Skeletal muscle tissue (tissue), 4 donors: ENCODE results near the gene ZNF573. TPM values are rescaled to one million over a fixed set of nuclear protein-coding genes. Genes with fewer than 3 reads are reported as not detected.
"Not testable (repeated sequence)": the region's sequence is repeated elsewhere in the genome, so short reads cannot be mapped to it uniquely, and the experiment has no call there.

Experiments
- H3K27ac ChIP-seq: one replicate; pipeline ENCODE4 v1.7.0; 2013; ENCODE audit warnings: mild to moderate bottlenecking, low read depth, low read length, inconsistent platforms
- H3K27me3 ChIP-seq, 3 donors: one replicate each; pipeline ENCODE4 v1.7.0; 2013; ENCODE audit warnings: low read length in 3 of 3; ENCODE audit not compliant: control insufficient read depth in 3 of 3, insufficient read depth in 3 of 3
- H3K36me3 ChIP-seq, 3 donors: one replicate each; pipeline ENCODE4 v1.7.0; 2013; ENCODE audit warnings: low read length in 3 of 3; ENCODE audit not compliant: control insufficient read depth in 3 of 3, insufficient read depth in 3 of 3
- H3K4me1 ChIP-seq, 3 donors: one replicate each; pipeline ENCODE4 v1.7.0; 2013; ENCODE audit warnings: low read length in 3 of 3, mild to moderate bottlenecking in 3 of 3; ENCODE audit not compliant: control insufficient read depth in 3 of 3, insufficient read depth in 3 of 3
- H3K4me3 ChIP-seq, 3 donors: one replicate each; pipeline ENCODE4 v1.7.0; 2013; ENCODE audit warnings: low read length in 3 of 3
- H3K9ac ChIP-seq, 3 donors: one replicate each; pipeline ENCODE4 v1.7.0; 2013; ENCODE audit warnings: low read length in 3 of 3, mild to moderate bottlenecking in 3 of 3, moderate library complexity in 2 of 3, low read depth in 1 of 3
- H3K9me3 ChIP-seq, 3 donors: one replicate each; pipeline ENCODE4 v1.7.0; 2013; ENCODE audit warnings: low read length in 3 of 3; ENCODE audit not compliant: control insufficient read depth in 3 of 3
- total RNA-seq: library from RNA; depleted of rRNA; stranded (reverse); fragments of >200 nt; gene quantifications from one replicate; pipeline ENCODE4 v1.2.3, GENCODE V29; 2014
- donor health status: Osteomylitis.

The ZNF573 gene
- total RNA-seq, 1 donor from 2014 or later = 14.1 TPM

GRCh38 chr19:37763488-37763887, 15.9 kb downstream of the ZNF573 start:
- Histone ChIP-seq H3K9ac (no peak overlapping the region), H3K9me3 (no peaks in the 10 kb centered on the region), H3K36me3 (peaks cover 11 to 42% (median 21%) of the 10 kb centered on the region in 3 donors), H3K27me3 (no peaks in the 10 kb centered on the region), H3K4me1 (no peaks in the 10 kb centered on the region), H3K4me3 (no peak overlapping the region), H3K27ac (no peak overlapping the region)

DNA sequence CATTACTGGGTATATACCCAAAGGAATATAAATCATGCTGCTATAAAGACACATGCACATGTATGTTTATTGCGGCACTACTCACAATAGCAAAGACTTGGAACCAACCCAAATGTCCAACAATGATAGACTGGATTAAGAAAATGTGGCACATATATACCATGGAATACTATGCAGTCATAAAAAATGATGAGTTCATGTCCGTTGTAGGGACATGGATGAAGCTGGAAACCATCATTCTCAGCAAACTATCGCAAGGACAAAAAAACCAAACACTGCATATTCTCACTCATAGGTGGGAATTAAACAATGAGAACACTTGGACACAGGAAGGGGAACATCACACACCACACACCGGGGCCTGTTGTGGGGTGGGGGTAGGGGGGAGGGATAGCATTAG, 21.7 kb downstream of the ZNF573 start:
- not testable (repeated sequence) for H3K27ac ChIP-seq, H3K27me3 ChIP-seq, H3K4me3 ChIP-seq, H3K4me1 ChIP-seq, H3K9ac ChIP-seq, H3K9me3 ChIP-seq
- H3K36me3 ChIP-seq = peaks cover 2 to 18% (median 8%) of the 10 kb centered on the region in 3 donors

GRCh38 chr19:37738371-37738770, 41.0 kb downstream of the ZNF573 start:
- Histone ChIP-seq H3K9me3 (peaks cover 8 to 33% (median 12%) of the 10 kb centered on the region in 3 donors), H3K36me3 (peaks cover 20 to 58% (median 28%) of the 10 kb centered on the region in 3 donors), H3K4me3 (peak overlapping the region in 1 of 3 donors; percentile 26), H3K4me1 (no peaks in the 10 kb centered on the region), H3K27ac (no peak overlapping the region), H3K9ac (no peak overlapping the region), H3K27me3 (no peaks in the 10 kb centered on the region)

- H3K9me3 ChIP-seq = no peaks in the 10 kb centered on the region
- no peaks in the 10 kb centered on the region for H3K4me1 ChIP-seq
- H3K27me3 ChIP-seq = no peaks in the 10 kb centered on the region
- H3K36me3 ChIP-seq = no peaks in the 10 kb centered on the region
- H3K27ac ChIP-seq = no peak overlapping the region
- H3K4me3 ChIP-seq = no peak overlapping the region
- H3K9ac ChIP-seq = no peak overlapping the region
Observed at GRCh38 chr19:37725181-37725580, 54.2 kb downstream of the ZNF573 start.

GRCh38 chr19:37719927-37720265, 59.5 kb downstream of the ZNF573 start:
- H3K27me3 ChIP-seq = no peaks in the 10 kb centered on the region
- H3K9ac ChIP-seq = peak overlapping the region; percentile 78 to 86 (median 86)
- peak overlapping the region; percentile 93 to 97 (median 97) for H3K4me3 ChIP-seq
- peaks cover 7 to 15% (median 13%) of the 10 kb centered on the region in 3 donors for H3K4me1 ChIP-seq
- H3K9me3 ChIP-seq = peaks cover 0 to 2% (median 0%) of the 10 kb centered on the region in 3 donors
- no peaks in the 10 kb centered on the region for H3K36me3 ChIP-seq
- H3K27ac ChIP-seq = no peak overlapping the region

DNA sequence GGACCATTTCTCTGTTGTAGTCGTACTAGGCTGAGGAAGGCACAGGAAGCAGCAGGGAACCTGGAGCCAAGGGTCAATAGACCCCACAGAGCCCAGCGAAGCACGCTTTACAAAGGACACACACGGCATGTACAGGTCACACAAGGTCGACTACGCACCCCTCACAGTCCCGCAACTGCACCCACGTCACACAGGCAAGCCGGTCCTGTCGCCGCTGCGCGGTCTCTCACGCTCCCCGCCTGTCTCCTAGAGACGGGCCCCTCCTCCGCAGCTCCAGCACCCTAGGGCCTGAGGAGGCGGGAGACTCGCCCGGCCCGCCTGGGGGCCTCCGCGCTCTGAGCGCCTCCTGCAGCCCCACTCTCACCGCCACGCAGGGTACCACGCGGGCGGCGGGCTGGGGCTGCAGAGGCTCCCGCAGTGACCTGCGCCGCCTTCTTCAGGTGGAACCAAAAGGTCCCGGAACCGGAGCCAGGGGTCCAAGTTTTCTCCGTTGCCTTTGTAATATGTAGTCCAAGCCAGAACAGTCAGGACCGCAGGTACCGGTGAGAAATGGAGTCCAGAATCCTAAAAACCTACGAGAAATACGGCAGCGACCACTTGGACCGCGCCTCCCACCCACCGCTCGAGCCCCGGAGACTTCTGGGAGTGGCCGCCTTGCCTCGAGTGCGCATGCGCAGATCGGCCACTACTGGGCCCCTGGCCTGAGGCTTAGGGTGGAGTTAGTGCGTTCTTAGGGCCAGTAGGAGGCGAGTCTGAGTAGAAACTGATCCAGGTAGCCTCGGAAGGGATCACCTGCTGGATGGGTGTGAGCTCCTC, 60.1 kb downstream of the ZNF573 start, which contains the start of gene ZNF607:
Gene ZNF607 (minus strand): TSS at position 651 of the 816 bp plus-strand sequence. CDS start 8,143 bp downstream, outside the sequence.
- Histone ChIP-seq H3K9ac (peak within 1 kb of the TSS; percentile 78 to 86 (median 86)), H3K27ac (no peak within 1 kb of the TSS), H3K27me3 (no peaks in the 10 kb centered on the region), H3K36me3 (peaks cover 0 to 3% (median 0%) of the 10 kb centered on the region in 3 donors), H3K4me3 (peak within 1 kb of the TSS; percentile 93 to 97 (median 97)), H3K9me3 (peaks cover 0 to 2% (median 0%) of the 10 kb centered on the region in 3 donors), H3K4me1 (peaks cover 7 to 15% (median 13%) of the 10 kb centered on the region in 3 donors)

DNA sequence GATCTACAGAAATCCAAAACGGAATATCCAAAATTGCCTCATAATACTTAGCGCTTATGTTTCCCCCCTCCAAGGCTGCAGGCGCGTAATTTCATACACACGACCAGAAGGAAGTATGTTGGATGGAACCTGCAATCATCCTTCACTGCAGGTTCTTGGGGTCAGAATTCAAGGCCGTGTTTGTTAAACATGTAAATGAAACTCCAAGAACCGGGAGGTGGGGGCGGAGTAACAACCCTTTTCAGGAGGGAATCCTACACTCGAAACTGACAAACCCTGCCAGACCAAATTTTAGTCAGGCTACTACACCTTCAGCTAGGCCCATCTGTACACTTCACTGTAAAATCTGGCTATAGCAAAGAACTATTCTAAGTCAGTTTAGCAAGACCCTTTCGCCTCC, 61.1 kb downstream of the ZNF573 start:
- Histone ChIP-seq H3K36me3 (peaks cover 0 to 3% (median 0%) of the 10 kb centered on the region in 3 donors), H3K4me3 (peak overlapping the region; percentile 7 to 97 (median 93)), H3K27me3 (no peaks in the 10 kb centered on the region), H3K9me3 (peaks cover 0 to 2% (median 0%) of the 10 kb centered on the region in 3 donors), H3K4me1 (peaks cover 7 to 15% (median 13%) of the 10 kb centered on the region in 3 donors), H3K9ac (peak overlapping the region; percentile 78 to 86 (median 86)), H3K27ac (no peak overlapping the region)

DNA sequence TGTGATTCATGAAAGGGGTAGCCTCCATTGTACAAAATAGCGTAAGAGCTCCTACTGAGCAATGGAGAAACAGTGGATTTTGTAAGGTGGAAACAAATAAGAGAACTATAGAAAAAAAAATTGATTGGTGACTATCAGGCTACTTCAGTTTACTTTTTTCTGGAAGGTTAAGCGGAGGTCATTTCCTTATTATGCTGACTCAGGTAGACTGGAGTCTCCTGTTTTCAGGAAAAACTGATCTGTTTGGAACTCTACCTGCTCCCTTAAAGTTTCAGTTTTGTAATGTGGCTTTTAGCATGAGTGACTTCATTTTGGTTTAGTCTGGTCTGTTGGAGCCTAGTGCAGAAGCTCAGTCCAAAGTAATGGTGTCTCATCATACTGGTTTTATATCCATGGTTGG, 63.2 kb downstream of the ZNF573 start:
- Histone ChIP-seq H3K27ac (no peak overlapping the region), H3K9ac (no peak overlapping the region)

DNA sequence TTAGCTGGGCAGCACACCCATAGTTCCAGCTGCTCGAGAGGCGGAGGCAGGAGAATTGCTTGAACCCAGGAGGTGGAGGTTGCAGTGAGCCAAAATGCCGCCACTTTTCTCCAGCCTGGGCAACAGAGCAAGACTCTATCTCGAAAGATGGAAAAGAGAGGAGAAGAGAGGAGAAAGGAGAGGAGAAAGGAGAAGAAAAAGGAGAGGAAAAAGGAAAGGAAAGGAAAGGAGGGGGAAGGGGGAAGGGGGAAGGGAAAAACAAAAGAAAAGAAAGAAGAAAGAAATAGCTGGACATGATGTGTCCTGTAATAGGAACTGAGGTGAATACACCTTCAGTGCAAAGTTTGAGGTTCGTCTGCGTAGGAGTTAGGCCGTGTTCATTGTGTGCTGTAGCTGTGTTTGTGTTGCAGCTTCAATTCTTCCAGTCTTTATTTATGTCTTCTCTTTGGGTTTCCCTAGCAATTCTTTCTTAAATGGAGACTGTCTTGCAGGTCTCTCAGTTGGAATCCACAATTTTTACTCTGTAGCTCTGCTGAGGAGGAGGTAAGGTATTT, 73.3 kb downstream of the ZNF573 start:
- Histone ChIP-seq H3K9me3 (no peaks in the 10 kb centered on the region), H3K4me1 (no peaks in the 10 kb centered on the region), H3K4me3 (no peak overlapping the region), H3K27ac (no peak overlapping the region), H3K27me3 (no peaks in the 10 kb centered on the region), H3K9ac (no peak overlapping the region), H3K36me3 (peaks cover 3 to 41% (median 19%) of the 10 kb centered on the region in 3 donors)

More for the DNA sequence above, 63.2 kb downstream of the ZNF573 start:
- H3K36me3 ChIP-seq = peaks cover 0 to 4% (median 4%) of the 10 kb centered on the region in 3 donors
- H3K4me1 ChIP-seq = peaks cover 7 to 15% (median 13%) of the 10 kb centered on the region in 3 donors
- H3K9me3 ChIP-seq = peaks cover 0 to 2% (median 2%) of the 10 kb centered on the region in 3 donors
- no peaks in the 10 kb centered on the region for H3K27me3 ChIP-seq
- no peak overlapping the region for H3K4me3 ChIP-seq

DNA sequence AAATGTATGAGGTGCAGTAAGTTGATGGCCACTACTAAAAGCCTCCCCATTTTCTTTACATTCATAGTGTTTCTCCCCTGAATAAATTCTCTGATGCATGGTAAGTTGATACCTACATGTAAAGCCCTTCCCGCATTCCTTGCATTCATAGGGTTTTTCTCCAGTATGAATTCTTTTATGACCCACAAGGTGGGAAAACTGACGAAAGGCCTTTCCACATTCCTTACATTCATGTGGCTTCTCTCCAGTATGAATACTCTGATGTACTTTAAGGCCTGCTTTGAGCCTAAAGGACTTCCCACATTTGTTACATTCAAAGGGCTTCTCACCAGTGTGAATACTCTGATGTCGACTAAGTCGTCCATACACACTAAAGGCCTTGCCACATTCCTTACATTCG, 80.3 kb downstream of the ZNF573 start:
- no peaks in the 10 kb centered on the region for H3K4me1 ChIP-seq
- no peak overlapping the region for H3K4me3 ChIP-seq
- H3K27me3 ChIP-seq = no peaks in the 10 kb centered on the region
- peaks cover 14 to 34% (median 28%) of the 10 kb centered on the region in 3 donors for H3K36me3 ChIP-seq
- peaks cover 0 to 12% (median 9%) of the 10 kb centered on the region in 3 donors for H3K9me3 ChIP-seq
- H3K27ac ChIP-seq = no peak overlapping the region
- H3K9ac ChIP-seq = no peak overlapping the region
